ENCODE measurements around the gene PRLHR. TPM values are rescaled to one million over a fixed set of nuclear protein-coding genes. Genes with fewer than 3 reads are reported as not detected.

Gene PRLHR
- total and polyA plus RNA-seq, 9 donors: 0.06 to 0.57 (median 0.14) TPM; not detected in 5

GRCh38 chr10:118541718-118542117 lies 53.7 kb downstream of the PRLHR start:
- WGBS, 3 donors: 60 to 67% (median 65%) methylated on average over 3 of the region's 3 CpGs
- DNase-seq: no peak

More at GRCh38 chr10:118541718-118542117, 53.7 kb downstream of the PRLHR start:
- intact Hi-C loops (cut with DNase I): no loop called here
- Histone ChIP-seq H3K27me3 (no peaks in the 10 kb centered on the region), H3K9me3 (no peaks in the 10 kb centered on the region), H3K27ac (no peak overlapping the region), H3K36me3 (no peaks in the 10 kb centered on the region), H3K4me1 (ENCODE audit: insufficient read depth) (no peaks in the 10 kb centered on the region), H3K4me3 (no peak overlapping the region)
- TF ChIP-seq CTCF (IDR thresholded peaks at IDR 0.05) (no peak), POLR2A (IDR thresholded peaks at IDR 0.05) (no peak), EP300 (IDR thresholded peaks at IDR 0.05) (no peak)

Other genes starting within 250 kb of the PRLHR start
- gene CACUL1, start 159.3 kb upstream of the PRLHR start, total RNA-seq: 10 to 100 TPM; 18.6 to 29.7 (median 26.5) TPM
- gene CACUL1, start 159.3 kb upstream of the PRLHR start, polyA plus RNA-seq: 10 to 100 TPM in 1 of 2 donors, 1 to 10 TPM in 1; 7.0 to 19.0 TPM